Neural progenitor cell (in vitro differentiated cells): ENCODE results near the gene TOMM40L.
A peak's percentile ranks its signal among the peaks of the same experiment; 100 is the strongest.

Experiments used
- CTCF ChIP-seq: fragments of 200-600 bp; sonication (generic); IDR thresholded peaks from 2 replicates; pipeline ENCODE4 v1.5.1; 2017; ENCODE audit warnings: antibody characterized with exemption, mild to moderate bottlenecking
- EZH2 ChIP-seq: fragments of 200-600 bp; sonication (generic); IDR thresholded peaks from 2 replicates; pipeline ENCODE4 v1.6.1; 2017; ENCODE audit warnings: antibody characterized with exemption, mild to moderate bottlenecking, moderate library complexity

GRCh38 chr1:161227196-161227871, 1.5 kb downstream of the TOMM40L start:
- TF ChIP-seq CTCF (peak; percentile 90), EZH2 (no peak)
